GM11168 (cell line): ENCODE data around the gene PPP2CA.
"Not testable (repeated sequence)": the region's sequence is repeated elsewhere in the genome, so short reads cannot be mapped to it uniquely, and the experiment has no call there.

Source experiments
- in situ Hi-C: fragments of 300-500 bp; cut with MboI; formaldehyde crosslinking; loops from one replicate; pipeline ENCODE4 v1.12.0; 2022; ENCODE audit warnings: low sequenced_read_pairs; ENCODE audit not compliant: unreplicated experiment

The PPP2CA gene

GRCh38 chr5:134153241-134153640, 72.6 kb downstream of the PPP2CA start:
- in situ Hi-C loops, result no loop called here

GRCh38 chr5:134152173-134152832, 73.6 kb downstream of the PPP2CA start:
- in situ Hi-C loops, result not testable (repeated sequence)

DNA sequence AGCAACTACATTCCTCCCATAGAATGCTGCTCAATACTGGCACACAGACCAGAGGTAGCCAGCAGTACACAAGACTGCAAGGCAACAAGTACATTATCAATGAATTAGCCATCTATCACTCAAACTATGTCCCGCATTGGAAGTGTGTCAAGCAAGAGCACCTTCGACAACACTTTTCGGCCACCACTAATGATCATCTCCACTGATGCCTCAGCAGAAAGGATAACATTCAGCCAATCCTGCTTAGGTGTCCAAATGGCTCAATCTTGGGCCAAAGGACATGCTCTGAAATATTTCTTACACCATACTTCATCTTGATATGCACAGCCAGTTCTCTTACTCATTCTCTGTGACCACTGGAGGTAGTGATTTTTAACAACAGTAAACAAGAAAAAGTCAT, 74.2 kb downstream of the PPP2CA start:
- in situ Hi-C loops, result no loop called here

GRCh38 chr5:134149571-134150303, 76.1 kb downstream of the PPP2CA start:
- in situ Hi-C loops, result no loop called here

DNA sequence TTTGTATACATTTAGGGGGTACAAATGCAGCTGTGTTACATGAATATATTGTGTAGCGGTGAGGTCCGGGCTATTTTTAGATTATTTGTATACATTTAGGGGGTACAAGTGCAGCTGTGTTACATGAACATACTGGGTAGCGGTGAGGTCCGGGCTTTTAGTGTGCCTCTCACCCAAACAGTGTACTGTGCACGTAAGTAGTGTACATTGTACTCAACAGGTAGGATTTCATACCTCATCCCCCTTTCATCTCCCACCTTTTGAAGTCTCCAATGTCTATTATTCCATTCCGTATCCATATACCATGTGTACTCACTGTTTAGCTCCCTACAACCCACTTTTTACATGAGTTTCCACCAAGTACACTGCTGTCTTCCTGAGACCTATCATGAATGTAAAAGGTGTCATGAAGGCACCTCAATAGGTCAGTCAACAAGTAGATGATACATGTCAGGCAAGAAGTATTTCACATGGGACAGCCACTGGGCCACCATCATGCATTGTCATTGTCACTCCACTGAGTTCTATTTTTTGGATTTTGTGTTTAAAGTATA, 76.8 kb downstream of the PPP2CA start:
- in situ Hi-C loops, result no loop called here

- in situ Hi-C loops, result no loop called here
Measured at GRCh38 chr5:134148316-134148715, 77.6 kb downstream of the PPP2CA start.

GRCh38 chr5:134146651-134147518, 79.0 kb downstream of the PPP2CA start:
- in situ Hi-C loops, result no loop called here

- in situ Hi-C loops, result no loop called here
Measured at GRCh38 chr5:134145779-134146581, 79.9 kb downstream of the PPP2CA start.

DNA sequence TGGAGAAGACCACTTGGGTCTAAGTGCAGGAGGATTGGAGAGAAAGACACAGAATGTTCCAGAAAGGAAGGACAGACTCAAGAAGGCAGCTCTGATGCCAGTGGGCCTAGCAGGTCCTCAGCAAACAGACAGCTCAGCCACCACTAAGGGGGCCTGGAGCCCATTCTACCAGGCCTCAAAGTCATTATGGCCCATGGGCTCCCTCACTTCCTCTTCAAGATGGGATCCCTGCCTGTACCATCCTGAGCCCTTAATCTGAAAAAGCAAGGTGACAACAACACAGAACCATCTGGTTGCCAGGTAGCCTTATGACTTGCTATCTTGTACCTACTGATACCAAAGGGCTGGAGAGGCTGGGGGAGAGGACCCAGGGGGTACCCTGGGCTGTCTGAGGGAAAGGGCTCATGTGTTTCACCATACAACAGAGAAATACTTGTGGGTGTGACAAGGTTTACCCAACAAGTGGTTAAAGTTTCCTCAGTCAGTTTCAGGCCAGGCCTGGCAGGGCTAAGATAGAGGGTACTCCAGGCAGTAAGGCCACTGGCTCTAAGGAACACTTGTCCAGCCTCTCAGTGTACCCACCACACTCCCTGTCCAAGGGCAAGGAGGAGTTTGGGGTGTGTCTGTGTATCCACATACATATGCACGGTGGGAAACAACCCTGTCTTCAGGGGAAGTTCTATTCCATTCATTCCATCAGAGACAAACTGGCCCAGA, 80.7 kb downstream of the PPP2CA start:
- in situ Hi-C loops, result no loop called here
